GM23338 (cell line): ENCODE measurements around the gene MAPK7. TPM values are rescaled to one million over a fixed set of nuclear protein-coding genes. Genes with fewer than 3 reads are reported as not detected.
A peak's percentile ranks its signal among the peaks of the same experiment; 100 is the strongest.

Experiments
- ATAC-seq: fragments of 200-7000 bp; cut with Tn5 transposase; 3 replicates; pipeline ENCODE4 v1.9.1; 2020
- DNase-seq: peaks from one replicate; pipeline ENCODE4 v3.0.0-alpha.2; 2015; ENCODE audit warnings: low spot score
- H2AFZ ChIP-seq: fragments of 200-600 bp; sonication (generic); 2 replicates; pipeline ENCODE4 v1.8.0; 2016; ENCODE audit warnings: antibody characterized with exemption, mild to moderate bottlenecking, moderate library complexity
- H3F3A ChIP-seq: fragments of 200-600 bp; sonication (generic); replicated peaks from 2 replicates; pipeline ENCODE4 v1.8.0; 2017; ENCODE audit warnings: antibody characterized with exemption, mixed run types, low read depth
- H3K27ac ChIP-seq: fragments of 200-600 bp; sonication (generic); 2 replicates; pipeline ENCODE4 v1.6.1; 2016; ENCODE audit warnings: low read depth
- H3K27me3 ChIP-seq: fragments of 200-600 bp; sonication (generic); 2 replicates; pipeline ENCODE4 v1.8.0; 2016; ENCODE audit warnings: mild to moderate bottlenecking, mixed run types, moderate library complexity; ENCODE audit not compliant: insufficient read depth
- H3K36me3 ChIP-seq: fragments of 200-600 bp; sonication (generic); 2 replicates; pipeline ENCODE4 v1.8.0; 2016; ENCODE audit warnings: mild to moderate bottlenecking; ENCODE audit not compliant: insufficient read depth
- H3K4me1 ChIP-seq: fragments of 200-600 bp; sonication (generic); 2 replicates; pipeline ENCODE4 v1.8.0; 2016; ENCODE audit warnings: mild to moderate bottlenecking, moderate library complexity; ENCODE audit not compliant: insufficient read depth
- H3K4me2 ChIP-seq: fragments of 200-600 bp; sonication (generic); 2 replicates; pipeline ENCODE4 v1.7.1; 2017; ENCODE audit warnings: mixed run types
- H3K4me3 ChIP-seq: fragments of 200-600 bp; sonication (generic); 2 replicates; pipeline ENCODE4 v1.6.1; 2016; ENCODE audit warnings: mixed run types
- H3K79me2 ChIP-seq: fragments of 200-600 bp; sonication (generic); replicated peaks from 2 replicates; pipeline ENCODE4 v1.8.0; 2017; ENCODE audit warnings: mild to moderate bottlenecking; ENCODE audit not compliant: insufficient read depth
- H3K9me2 ChIP-seq: fragments of 200-600 bp; sonication (generic); 2 replicates; pipeline ENCODE4 v1.8.0; 2017; ENCODE audit not compliant: insufficient read depth
- H4K20me1 ChIP-seq: fragments of 200-600 bp; sonication (generic); replicated peaks from 2 replicates; pipeline ENCODE4 v1.8.0; 2017; ENCODE audit warnings: mild to moderate bottlenecking; ENCODE audit not compliant: insufficient read depth
- H3K27ac Mint-ChIP-seq: 2 replicates; pipeline ENCODE4 v1.8.0; 2020; ENCODE audit warnings: inconsistent platforms, mild to moderate bottlenecking, moderate library complexity, mixed read lengths
- H3K27me3 Mint-ChIP-seq: 3 replicates; pipeline ENCODE4 v1.8.0; 2022; ENCODE audit warnings: low read depth, mild to moderate bottlenecking, moderate library complexity, mixed read lengths, inconsistent platforms; ENCODE audit not compliant: insufficient read depth, poor library complexity
- H3K36me3 Mint-ChIP-seq: 3 replicates; pipeline ENCODE4 v1.8.0; 2021; ENCODE audit warnings: low read depth, mild to moderate bottlenecking, inconsistent platforms, moderate library complexity, mixed read lengths
- H3K4me1 Mint-ChIP-seq: 3 replicates; pipeline ENCODE4 v1.8.0; 2020; ENCODE audit warnings: mild to moderate bottlenecking, inconsistent platforms, mixed read lengths
- H3K4me3 Mint-ChIP-seq: 3 replicates; pipeline ENCODE4 v1.8.0; 2021; ENCODE audit warnings: moderate library complexity, mild to moderate bottlenecking, inconsistent platforms, mixed read lengths
- H3K9me3 Mint-ChIP-seq: 3 replicates; pipeline ENCODE4 v1.8.0; 2020; ENCODE audit warnings: moderate library complexity, mild to moderate bottlenecking, inconsistent platforms, mixed read lengths
- EZH2phosphoT487 ChIP-seq: fragments of 200-600 bp; sonication (generic); IDR thresholded peaks from one replicate; pipeline ENCODE4 v1.8.1; 2018; ENCODE audit warnings: antibody characterized with exemption; ENCODE audit not compliant: unreplicated experiment
- polyA plus RNA-seq: library from polyadenylated mRNA; unstranded; fragments of >200 nt; fragmentation: Nextera tagmentation; extraction: Ambion mirVana; gene quantifications from 2 replicates; pipeline ENCODE4 v1.2.1, GENCODE V29; 2016
- total RNA-seq: library from RNA; depleted of rRNA; stranded (reverse); fragments of >200 nt; shearing (Covaris generic); gene quantifications from 2 replicates; pipeline ENCODE4 v1.2.3, GENCODE V29; 2014
- TF ChIP-seq, protein P1 (sequence below): fragments of 250-450 bp; sonication (Bioruptor Pico); IDR thresholded peaks from 2 replicates; pipeline ENCODE4 v1.5.0; 2020; ENCODE audit warnings: mild to moderate bottlenecking, moderate library complexity

Gene MAPK7
- total and polyA plus RNA-seq, 2 experiments from 2014 or later = 15.5 to 53.1 TPM

GRCh38 chr17:19383681-19384470 lies 5.6 kb downstream of the MAPK7 start:
- peak overlapping the region; percentile 89; the same call in 1 of the 2 replicates for H3K27ac Mint-ChIP-seq
- H3K4me1 Mint-ChIP-seq = peaks cover 42% of the 10 kb centered on the region
- H3K79me2 ChIP-seq = peaks cover 25% of the 10 kb centered on the region

More at GRCh38 chr17:19383681-19384470, 5.6 kb downstream of the MAPK7 start:
- Mint-ChIP-seq H3K4me3 (no peak overlapping the region; the same call in 2 of the 3 replicates), H3K36me3 (peaks cover 68% of the 10 kb centered on the region), H3K9me3 (no peaks in the 10 kb centered on the region; the same call in 2 of the 3 replicates), H3K27me3 (peaks cover 8% of the 10 kb centered on the region)
- peaks cover 20% of the 10 kb centered on the region for H3K4me1 ChIP-seq
- H3K27ac ChIP-seq = no peak overlapping the region
- no peak overlapping the region for H2AFZ ChIP-seq
- H3K4me2 ChIP-seq = no peak overlapping the region
- H3K4me3 ChIP-seq = no peak overlapping the region
- no peak for DNase-seq
- peaks cover 10% of the 10 kb centered on the region for H3K36me3 ChIP-seq
- H3K27me3 ChIP-seq = no peaks in the 10 kb centered on the region
- no peak for ATAC-seq
- peaks cover 13% of the 10 kb centered on the region for H4K20me1 ChIP-seq
- H3K9me2 ChIP-seq = no peaks in the 10 kb centered on the region
- TF ChIP-seq EZH2phosphoT487 = no peak
- TF ChIP-seq, protein P1, sequence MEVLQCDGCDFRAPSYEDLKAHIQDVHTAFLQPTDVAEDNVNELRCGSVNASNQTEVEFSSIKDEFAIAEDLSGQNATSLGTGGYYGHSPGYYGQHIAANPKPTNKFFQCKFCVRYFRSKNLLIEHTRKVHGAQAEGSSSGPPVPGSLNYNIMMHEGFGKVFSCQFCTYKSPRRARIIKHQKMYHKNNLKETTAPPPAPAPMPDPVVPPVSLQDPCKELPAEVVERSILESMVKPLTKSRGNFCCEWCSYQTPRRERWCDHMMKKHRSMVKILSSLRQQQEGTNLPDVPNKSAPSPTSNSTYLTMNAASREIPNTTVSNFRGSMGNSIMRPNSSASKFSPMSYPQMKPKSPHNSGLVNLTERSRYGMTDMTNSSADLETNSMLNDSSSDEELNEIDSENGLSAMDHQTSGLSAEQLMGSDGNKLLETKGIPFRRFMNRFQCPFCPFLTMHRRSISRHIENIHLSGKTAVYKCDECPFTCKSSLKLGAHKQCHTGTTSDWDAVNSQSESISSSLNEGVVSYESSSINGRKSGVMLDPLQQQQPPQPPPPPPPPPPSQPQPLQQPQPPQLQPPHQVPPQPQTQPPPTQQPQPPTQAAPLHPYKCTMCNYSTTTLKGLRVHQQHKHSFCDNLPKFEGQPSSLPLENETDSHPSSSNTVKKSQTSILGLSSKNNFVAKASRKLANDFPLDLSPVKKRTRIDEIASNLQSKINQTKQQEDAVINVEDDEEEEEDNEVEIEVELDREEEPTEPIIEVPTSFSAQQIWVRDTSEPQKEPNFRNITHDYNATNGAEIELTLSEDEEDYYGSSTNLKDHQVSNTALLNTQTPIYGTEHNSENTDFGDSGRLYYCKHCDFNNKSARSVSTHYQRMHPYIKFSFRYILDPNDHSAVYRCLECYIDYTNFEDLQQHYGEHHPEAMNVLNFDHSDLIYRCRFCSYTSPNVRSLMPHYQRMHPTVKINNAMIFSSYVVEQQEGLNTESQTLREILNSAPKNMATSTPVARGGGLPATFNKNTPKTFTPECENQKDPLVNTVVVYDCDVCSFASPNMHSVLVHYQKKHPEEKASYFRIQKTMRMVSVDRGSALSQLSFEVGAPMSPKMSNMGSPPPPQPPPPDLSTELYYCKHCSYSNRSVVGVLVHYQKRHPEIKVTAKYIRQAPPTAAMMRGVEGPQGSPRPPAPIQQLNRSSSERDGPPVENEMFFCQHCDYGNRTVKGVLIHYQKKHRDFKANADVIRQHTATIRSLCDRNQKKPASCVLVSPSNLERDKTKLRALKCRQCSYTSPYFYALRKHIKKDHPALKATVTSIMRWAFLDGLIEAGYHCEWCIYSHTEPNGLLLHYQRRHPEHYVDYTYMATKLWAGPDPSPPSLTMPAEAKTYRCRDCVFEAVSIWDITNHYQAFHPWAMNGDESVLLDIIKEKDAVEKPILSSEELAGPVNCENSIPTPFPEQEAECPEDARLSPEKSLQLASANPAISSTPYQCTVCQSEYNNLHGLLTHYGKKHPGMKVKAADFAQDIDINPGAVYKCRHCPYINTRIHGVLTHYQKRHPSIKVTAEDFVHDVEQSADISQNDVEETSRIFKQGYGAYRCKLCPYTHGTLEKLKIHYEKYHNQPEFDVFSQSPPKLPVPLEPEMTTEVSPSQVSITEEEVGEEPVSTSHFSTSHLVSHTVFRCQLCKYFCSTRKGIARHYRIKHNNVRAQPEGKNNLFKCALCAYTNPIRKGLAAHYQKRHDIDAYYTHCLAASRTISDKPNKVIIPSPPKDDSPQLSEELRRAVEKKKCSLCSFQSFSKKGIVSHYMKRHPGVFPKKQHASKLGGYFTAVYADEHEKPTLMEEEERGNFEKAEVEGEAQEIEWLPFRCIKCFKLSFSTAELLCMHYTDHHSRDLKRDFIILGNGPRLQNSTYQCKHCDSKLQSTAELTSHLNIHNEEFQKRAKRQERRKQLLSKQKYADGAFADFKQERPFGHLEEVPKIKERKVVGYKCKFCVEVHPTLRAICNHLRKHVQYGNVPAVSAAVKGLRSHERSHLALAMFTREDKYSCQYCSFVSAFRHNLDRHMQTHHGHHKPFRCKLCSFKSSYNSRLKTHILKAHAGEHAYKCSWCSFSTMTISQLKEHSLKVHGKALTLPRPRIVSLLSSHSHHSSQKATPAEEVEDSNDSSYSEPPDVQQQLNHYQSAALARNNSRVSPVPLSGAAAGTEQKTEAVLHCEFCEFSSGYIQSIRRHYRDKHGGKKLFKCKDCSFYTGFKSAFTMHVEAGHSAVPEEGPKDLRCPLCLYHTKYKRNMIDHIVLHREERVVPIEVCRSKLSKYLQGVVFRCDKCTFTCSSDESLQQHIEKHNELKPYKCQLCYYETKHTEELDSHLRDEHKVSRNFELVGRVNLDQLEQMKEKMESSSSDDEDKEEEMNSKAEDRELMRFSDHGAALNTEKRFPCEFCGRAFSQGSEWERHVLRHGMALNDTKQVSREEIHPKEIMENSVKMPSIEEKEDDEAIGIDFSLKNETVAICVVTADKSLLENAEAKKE (CRISPR knock-in tag) = no peak
- H3F3A ChIP-seq = peaks cover 23% of the 10 kb centered on the region
